WTC11 (cell line): Measurements from ENCODE around the gene SERP2.

Experiments
- CREM ChIP-seq: sonication (generic); formaldehyde crosslinking; IDR thresholded peaks from 2 replicates; pipeline ENCODE4 v1.8.1; 2022; ENCODE audit warnings: mild to moderate bottlenecking, missing genetic modification reagents, moderate library complexity
- CTCF ChIP-seq: fragments of 200-600 bp; IDR thresholded peaks from 2 replicates; pipeline ENCODE4 v1.8.0; 2022; ENCODE audit warnings: antibody characterized with exemption
- ELF4 ChIP-seq: sonication (generic); formaldehyde crosslinking; IDR thresholded peaks from 2 replicates; pipeline ENCODE4 v1.8.1; 2022; ENCODE audit warnings: low read depth, mild to moderate bottlenecking, moderate library complexity, missing genetic modification reagents
- ERG ChIP-seq: fragments of 250-450 bp; sonication (Bioruptor Pico); IDR thresholded peaks from 2 replicates; pipeline ENCODE4 v1.8.0; 2021; ENCODE audit warnings: mild to moderate bottlenecking
- ESRRA ChIP-seq: sonication (generic); formaldehyde crosslinking; IDR thresholded peaks from 2 replicates; pipeline ENCODE4 v1.8.1; 2022; ENCODE audit warnings: mild to moderate bottlenecking, missing genetic modification reagents, borderline replicate concordance
- ETV6 ChIP-seq: sonication (generic); formaldehyde crosslinking; IDR thresholded peaks from 2 replicates; pipeline ENCODE4 v1.8.1; 2022; ENCODE audit warnings: mild to moderate bottlenecking, missing genetic modification reagents
- JUN ChIP-seq: sonication (generic); formaldehyde crosslinking; IDR thresholded peaks from 2 replicates; pipeline ENCODE4 v1.8.0; 2023; ENCODE audit warnings: mild to moderate bottlenecking, missing genetic modification reagents
- MAX ChIP-seq: sonication (generic); formaldehyde crosslinking; IDR thresholded peaks from 2 replicates; pipeline ENCODE4 v1.8.0; 2022; ENCODE audit warnings: mild to moderate bottlenecking, missing genetic modification reagents
- NR1H2 ChIP-seq: sonication (generic); formaldehyde crosslinking; IDR thresholded peaks from 2 replicates; pipeline ENCODE4 v1.9.0; 2021; ENCODE audit warnings: mild to moderate bottlenecking, moderate library complexity, missing genetic modification reagents
- SMAD3 ChIP-seq: sonication (generic); formaldehyde crosslinking; IDR thresholded peaks from 2 replicates; pipeline ENCODE4 v1.8.0; 2022; ENCODE audit warnings: missing genetic modification reagents, mild to moderate bottlenecking, borderline replicate concordance
- STAT6 ChIP-seq: sonication (generic); formaldehyde crosslinking; conservative IDR thresholded peaks from 2 replicates; pipeline ENCODE4 v1.8.1; 2023; ENCODE audit warnings: mild to moderate bottlenecking, low read depth, missing genetic modification reagents, moderate library complexity
- USF1 ChIP-seq: sonication (generic); formaldehyde crosslinking; IDR thresholded peaks from 2 replicates; pipeline ENCODE4 v1.8.0; 2022; ENCODE audit warnings: mild to moderate bottlenecking, missing genetic modification reagents
- ZNF416 ChIP-seq: fragments of 250-450 bp; sonication (Bioruptor Pico); IDR thresholded peaks from 2 replicates; pipeline ENCODE4 v1.9.0; 2021; ENCODE audit warnings: mild to moderate bottlenecking, inconsistent platforms

GRCh38 chr13:44352671-44353070 lies 21.0 kb upstream of the SERP2 start:
- TF ChIP-seq CREM (no peak), USF1 (CRISPR knock-in tag) (no peak), ERG (CRISPR knock-in tag) (no peak), NR1H2 (CRISPR knock-in tag) (no peak), CTCF (no peak), ESRRA (CRISPR knock-in tag) (no peak), MAX (CRISPR knock-in tag) (no peak), JUN (CRISPR knock-in tag) (no peak), ETV6 (no peak), STAT6 (CRISPR knock-in tag) (no peak), ZNF416 (CRISPR knock-in tag) (no peak), SMAD3 (CRISPR knock-in tag) (no peak), ELF4 (CRISPR knock-in tag) (no peak)
